HG02938 (cell line): ENCODE results near the gene MNT.

Experiments
- ATAC-seq: cut with Tn5 transposase; IDR thresholded peaks from one replicate; pipeline ENCODE4 v1.9.1; 2021; ENCODE audit warnings: mild to moderate bottlenecking, moderate library complexity; ENCODE audit not compliant: unreplicated experiment

MNT gene

GRCh38 chr17:2335726-2336214, 65.1 kb downstream of the MNT start:
- no peak for ATAC-seq
